HCT116 (cell line): ENCODE results near the gene EBI3. TPM values are rescaled to one million over a fixed set of nuclear protein-coding genes. Genes with fewer than 3 reads are reported as not detected.

Source experiments
- ATAC-seq: fragments of 200-7000 bp; cut with Tn5 transposase; 2 replicates; pipeline ENCODE4 v1.9.1; 2020; ENCODE audit warnings: mild to moderate bottlenecking, moderate library complexity
- BruUV-seq: library from RNA; stranded (reverse); fragments of 400-500 nt; replicated peaks from 2 replicates; lab custom pipeline; 2021; lab: Mats Ljungman, UMichigan
- CTCF ChIA-PET: fragments of 300-600 bp; sonication (Branson Sonifier 250); formaldehyde crosslinking; loops from one replicate; lab custom pipeline; 2021; ENCODE audit warnings: antibody characterized with exemption; lab: Charles Lee
- POLR2A ChIA-PET: fragments of 300-600, 350-600 bp; sonication (Branson Sonifier 250); formaldehyde crosslinking; loops from one replicate; lab custom pipeline; 2021; ENCODE audit warnings: antibody characterized with exemption; lab: Charles Lee
- RAD21 ChIA-PET, 2 experiments: fragments of 300-600 bp; sonication (Branson Sonifier 250); formaldehyde crosslinking; loops; one replicate each; lab custom pipeline; 2023; ENCODE audit warnings: low total read pairs in 2 of 2; ENCODE audit not compliant: uncharacterized antibody in 2 of 2, unreplicated experiment in 2 of 2, low non-redundant PET in 1 of 2; lab: Charles Lee
- DNase-seq: peaks from one replicate; pipeline ENCODE4 v3.0.0-alpha.2; 2010; ENCODE audit warnings: low read depth, low spot score
- H2AFZ ChIP-seq: fragments of 200-600 bp; shearing (Covaris generic), sonication (generic); 2 replicates; pipeline ENCODE4 v1.6.1; 2017; ENCODE audit warnings: low read depth, mixed run types, mixed read lengths, antibody characterized with exemption, low read length; ENCODE audit not compliant: poor library complexity, severe bottlenecking
- H3K27ac ChIP-seq: 2 replicates; pipeline ENCODE4 v1.5.1; 2012; ENCODE audit warnings: low read depth, low read length
- H3K27me3 ChIP-seq: fragments of 200-600 bp; sonication (generic); 2 replicates; pipeline ENCODE4 v1.6.1; 2016; ENCODE audit warnings: mixed run types, low read length, mixed read lengths; ENCODE audit not compliant: insufficient read depth
- H3K36me3 ChIP-seq, 2 experiments: fragments of 200-500 bp in 1 of 2; fragments of 200-600 bp in 1 of 2; sonication (Bioruptor generic) in 1 of 2; sonication (generic) in 1 of 2; 2 replicates each; pipeline versions ENCODE4 v1.5.1 to v1.6.1; 2014 to 2016; ENCODE audit warnings: low read length in 2 of 2, inconsistent platforms in 1 of 2, mixed read lengths in 1 of 2, mixed run types in 1 of 2; ENCODE audit not compliant: insufficient read depth in 2 of 2, control insufficient read depth in 1 of 2
- H3K4me1 ChIP-seq, 2 experiments: fragments of 200-600 bp in 1 of 2; sonication (generic) in 1 of 2; 2 replicates each; pipeline versions ENCODE4 v1.5.1 to v1.6.1; 2012 to 2017; ENCODE audit warnings: low read length in 2 of 2, inconsistent platforms in 1 of 2, mild to moderate bottlenecking in 1 of 2, mixed read lengths in 1 of 2, mixed run types in 1 of 2, moderate library complexity in 1 of 2; ENCODE audit not compliant: insufficient read depth in 2 of 2, control insufficient read depth in 1 of 2
- H3K4me2 ChIP-seq: fragments of 200-600 bp; sonication (generic); 2 replicates; pipeline ENCODE4 v1.6.1; 2017; ENCODE audit warnings: mixed run types, low read length, mixed read lengths
- H3K4me3 ChIP-seq, 2 experiments: fragments of 200-600 bp in 1 of 2; sonication (generic) in 1 of 2; replicated peaks in 1 of 2; 2 replicates each; pipeline ENCODE4 v1.5.1; 2011 to 2016; ENCODE audit warnings: low read length in 2 of 2, control low read depth in 1 of 2, low read depth in 1 of 2, mild to moderate bottlenecking in 1 of 2, mixed read lengths in 1 of 2, mixed run types in 1 of 2
- H3K79me2 ChIP-seq: fragments of 200-600 bp; sonication (generic); 2 replicates; pipeline ENCODE4 v1.6.1; 2017; ENCODE audit warnings: mild to moderate bottlenecking, mixed run types, low read length, moderate library complexity, mixed read lengths; ENCODE audit not compliant: insufficient read depth
- H3K9ac ChIP-seq: fragments of 200-600 bp; sonication (generic); 2 replicates; pipeline ENCODE4 v1.6.1; 2016; ENCODE audit warnings: low read length, mixed read lengths
- H3K9me2 ChIP-seq: fragments of 200-600 bp; sonication (generic), shearing (Covaris generic); 2 replicates; pipeline ENCODE4 v1.6.1; 2017; ENCODE audit warnings: mixed run types, mild to moderate bottlenecking, moderate library complexity; ENCODE audit not compliant: insufficient read depth
- H3K9me3 ChIP-seq, 2 experiments: fragments of 200-500 bp in 1 of 2; fragments of 200-600 bp in 1 of 2; sonication (Bioruptor generic) in 1 of 2; sonication (generic) in 1 of 2; 2 replicates each; pipeline ENCODE4 v1.6.1; 2014 to 2017; ENCODE audit warnings: low read length in 2 of 2, mixed read lengths in 2 of 2, inconsistent platforms in 1 of 2, low read depth in 1 of 2, mild to moderate bottlenecking in 1 of 2, mixed run types in 1 of 2, moderate library complexity in 1 of 2; ENCODE audit not compliant: control insufficient read depth in 1 of 2, insufficient read depth in 1 of 2
- H4K20me1 ChIP-seq: fragments of 200-600 bp; sonication (generic), shearing (Covaris generic); 2 replicates; pipeline ENCODE4 v1.6.1; 2017; ENCODE audit warnings: mixed run types, mild to moderate bottlenecking, moderate library complexity; ENCODE audit not compliant: insufficient read depth
- CBX3 ChIP-seq: IDR thresholded peaks from 2 replicates; pipeline ENCODE4 v1.6.1; 2012; ENCODE audit warnings: low read depth
- CEBPB ChIP-seq: IDR thresholded peaks from 2 replicates; pipeline ENCODE4 v1.6.1; 2012; ENCODE audit warnings: low read depth
- FOSL1 ChIP-seq: IDR thresholded peaks from 2 replicates; pipeline ENCODE4 v1.6.1; 2012; ENCODE audit warnings: low read depth
- POLR2A ChIP-seq: IDR thresholded peaks from 2 replicates; pipeline ENCODE4 v1.7.0; 2011; ENCODE audit warnings: borderline replicate concordance; ENCODE audit not compliant: insufficient read depth, insufficient read length; ENCODE audit errors: extremely low read depth
- POLR2AphosphoS5 ChIP-seq: IDR thresholded peaks from 2 replicates; pipeline ENCODE4 v1.6.1; 2011; ENCODE audit warnings: mild to moderate bottlenecking, low read depth, low read length, moderate library complexity
- SP1 ChIP-seq: IDR thresholded peaks from 2 replicates; pipeline ENCODE4 v1.6.1; 2012; ENCODE audit warnings: low read depth
- ZFX ChIP-seq: fragments of 450-650 bp; IDR thresholded peaks from 2 replicates; pipeline ENCODE4 v1.6.1; 2017
- intact Hi-C: fragments of 100-400 bp; cut with micrococcal nuclease; formaldehyde crosslinking; loops from 2 replicates; pipeline ENCODE4 v1.10.0; 2022
- total RNA-seq: library from RNA; stranded (reverse); gene quantifications from one replicate; pipeline ENCODE4 v1.2.1, GENCODE V29; 2021; ENCODE audit not compliant: unreplicated experiment
- TF ChIP-seq, protein P1 (sequence below), 3 experiments: fragments of 200-600 bp in 1 of 3; sonication (generic) in 1 of 3; IDR thresholded peaks in 2 of 3; conservative IDR thresholded peaks in 1 of 3; 2 replicates each; pipeline ENCODE4 v1.5.1; 2012 to 2017; ENCODE audit warnings: low read depth in 2 of 3, low read length in 2 of 3, antibody characterized with exemption in 1 of 3, borderline replicate concordance in 1 of 3, control low read depth in 1 of 3, mild to moderate bottlenecking in 1 of 3, mixed read lengths in 1 of 3, mixed run types in 1 of 3, moderate library complexity in 1 of 3; ENCODE audit not compliant: insufficient read depth in 1 of 3

EBI3 gene
- total RNA-seq, 1 experiment from 2014 or later = 1.2 TPM

DNA sequence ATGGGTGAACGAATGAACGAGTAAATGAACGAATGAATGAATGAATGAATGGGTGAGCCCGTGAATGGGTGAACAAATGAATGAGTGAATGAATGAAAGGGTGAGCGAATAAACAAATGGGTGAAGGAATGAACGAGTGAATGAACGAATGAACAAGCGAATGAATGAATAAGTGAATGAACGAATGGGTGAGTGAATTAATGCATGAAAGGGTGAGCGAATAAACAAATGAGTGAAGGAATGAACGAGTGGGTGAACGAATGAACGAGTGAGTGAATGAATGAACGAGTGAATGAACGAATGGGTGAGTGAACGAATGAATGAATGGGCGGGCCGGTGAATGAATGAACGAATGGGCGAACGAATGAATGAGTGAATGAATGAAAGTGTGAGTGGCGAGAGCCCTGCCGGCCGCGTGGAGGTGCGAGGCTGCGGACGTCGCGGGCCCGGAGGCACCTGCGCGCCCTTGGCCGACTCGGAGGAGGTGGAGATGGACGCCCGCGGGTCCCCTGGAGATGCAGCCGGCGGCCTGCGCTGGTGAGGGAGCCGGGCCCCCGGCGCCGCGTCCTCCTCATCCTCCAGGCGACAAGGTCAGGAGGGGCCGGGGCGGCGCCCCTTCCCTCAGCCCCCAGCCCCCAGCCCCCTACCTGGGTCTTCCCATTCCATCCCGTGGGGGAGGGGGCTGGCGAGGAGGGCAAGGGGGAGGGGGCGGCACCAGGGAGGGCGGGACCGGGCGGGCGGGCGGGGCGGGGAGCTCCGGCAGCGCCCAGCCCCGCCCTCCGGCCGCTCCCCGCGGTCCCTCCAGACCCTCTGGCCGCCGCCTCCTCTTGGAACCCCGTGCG, 31.5 kb upstream of the EBI3 start:
- H3K9me2 ChIP-seq = no peaks in the 10 kb centered on the region
- H3K4me2 ChIP-seq = peak overlapping the region; percentile 30; the same call in 1 of the 2 replicates
- H3K4me1 ChIP-seq = peaks cover 5 to 17% of the 10 kb centered on the region in 2 experiments; a peak in 3 of 4 replicates
- ATAC-seq = no peak
- POLR2A ChIA-PET = no interaction called here
- no peak overlapping the region for H3K4me3 ChIP-seq
- no peaks in the 10 kb centered on the region for H3K9me3 ChIP-seq
- no peaks in the 10 kb centered on the region for H3K79me2 ChIP-seq
- H3K27me3 ChIP-seq = peaks cover 3% of the 10 kb centered on the region; the same call in 1 of the 2 replicates
- intact Hi-C loops = no loop called here
- H3K9ac ChIP-seq = no peak overlapping the region
- H3K36me3 ChIP-seq = no peaks in the 10 kb centered on the region
- BruUV-seq = no TSS peak
- DNase-seq = no peak
- no peak for TF ChIP-seq FOSL1
- no peak for TF ChIP-seq POLR2A
- TF ChIP-seq, protein P1, sequence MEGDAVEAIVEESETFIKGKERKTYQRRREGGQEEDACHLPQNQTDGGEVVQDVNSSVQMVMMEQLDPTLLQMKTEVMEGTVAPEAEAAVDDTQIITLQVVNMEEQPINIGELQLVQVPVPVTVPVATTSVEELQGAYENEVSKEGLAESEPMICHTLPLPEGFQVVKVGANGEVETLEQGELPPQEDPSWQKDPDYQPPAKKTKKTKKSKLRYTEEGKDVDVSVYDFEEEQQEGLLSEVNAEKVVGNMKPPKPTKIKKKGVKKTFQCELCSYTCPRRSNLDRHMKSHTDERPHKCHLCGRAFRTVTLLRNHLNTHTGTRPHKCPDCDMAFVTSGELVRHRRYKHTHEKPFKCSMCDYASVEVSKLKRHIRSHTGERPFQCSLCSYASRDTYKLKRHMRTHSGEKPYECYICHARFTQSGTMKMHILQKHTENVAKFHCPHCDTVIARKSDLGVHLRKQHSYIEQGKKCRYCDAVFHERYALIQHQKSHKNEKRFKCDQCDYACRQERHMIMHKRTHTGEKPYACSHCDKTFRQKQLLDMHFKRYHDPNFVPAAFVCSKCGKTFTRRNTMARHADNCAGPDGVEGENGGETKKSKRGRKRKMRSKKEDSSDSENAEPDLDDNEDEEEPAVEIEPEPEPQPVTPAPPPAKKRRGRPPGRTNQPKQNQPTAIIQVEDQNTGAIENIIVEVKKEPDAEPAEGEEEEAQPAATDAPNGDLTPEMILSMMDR (IDR thresholded peaks at IDR 0.05 in 2 of 3, conservative IDR thresholded peaks at IDR 0.05 in 1 of 3; ENCODE audit: borderline replicate concordance in 1 of 3, insufficient read depth in 1 of 3, low read depth in 2 of 3, low read length in 2 of 3) = no peak
- no peak for TF ChIP-seq ZFX
- no peak for TF ChIP-seq POLR2AphosphoS5
- no peak for TF ChIP-seq CBX3
- TF ChIP-seq CEBPB = no peak
- no peak for TF ChIP-seq SP1
- no peak overlapping the region for H3K27ac ChIP-seq
- H2AFZ ChIP-seq = no peak overlapping the region
- no peaks in the 10 kb centered on the region for H4K20me1 ChIP-seq
- RAD21 ChIA-PET = no interaction called here
- CTCF ChIA-PET = no interaction called here
